GM23338 (cell line): ENCODE data around the gene JOSD1. TPM values are rescaled to one million over a fixed set of nuclear protein-coding genes. Genes with fewer than 3 reads are reported as not detected.

Experiments used
- ATAC-seq: fragments of 200-7000 bp; cut with Tn5 transposase; 3 replicates; pipeline ENCODE4 v1.9.1; 2020
- DNase-seq: peaks from one replicate; pipeline ENCODE4 v3.0.0-alpha.2; 2015; ENCODE audit warnings: low spot score
- H2AFZ ChIP-seq: fragments of 200-600 bp; sonication (generic); 2 replicates; pipeline ENCODE4 v1.8.0; 2016; ENCODE audit warnings: antibody characterized with exemption, mild to moderate bottlenecking, moderate library complexity
- H3F3A ChIP-seq: fragments of 200-600 bp; sonication (generic); replicated peaks from 2 replicates; pipeline ENCODE4 v1.8.0; 2017; ENCODE audit warnings: antibody characterized with exemption, mixed run types, low read depth
- H3K27ac ChIP-seq: fragments of 200-600 bp; sonication (generic); 2 replicates; pipeline ENCODE4 v1.6.1; 2016; ENCODE audit warnings: low read depth
- H3K27me3 ChIP-seq: fragments of 200-600 bp; sonication (generic); 2 replicates; pipeline ENCODE4 v1.8.0; 2016; ENCODE audit warnings: mild to moderate bottlenecking, mixed run types, moderate library complexity; ENCODE audit not compliant: insufficient read depth
- H3K36me3 ChIP-seq: fragments of 200-600 bp; sonication (generic); 2 replicates; pipeline ENCODE4 v1.8.0; 2016; ENCODE audit warnings: mild to moderate bottlenecking; ENCODE audit not compliant: insufficient read depth
- H3K4me1 ChIP-seq: fragments of 200-600 bp; sonication (generic); 2 replicates; pipeline ENCODE4 v1.8.0; 2016; ENCODE audit warnings: mild to moderate bottlenecking, moderate library complexity; ENCODE audit not compliant: insufficient read depth
- H3K4me2 ChIP-seq: fragments of 200-600 bp; sonication (generic); 2 replicates; pipeline ENCODE4 v1.7.1; 2017; ENCODE audit warnings: mixed run types
- H3K4me3 ChIP-seq: fragments of 200-600 bp; sonication (generic); 2 replicates; pipeline ENCODE4 v1.6.1; 2016; ENCODE audit warnings: mixed run types
- H3K79me2 ChIP-seq: fragments of 200-600 bp; sonication (generic); replicated peaks from 2 replicates; pipeline ENCODE4 v1.8.0; 2017; ENCODE audit warnings: mild to moderate bottlenecking; ENCODE audit not compliant: insufficient read depth
- H3K9me2 ChIP-seq: fragments of 200-600 bp; sonication (generic); 2 replicates; pipeline ENCODE4 v1.8.0; 2017; ENCODE audit not compliant: insufficient read depth
- H4K20me1 ChIP-seq: fragments of 200-600 bp; sonication (generic); replicated peaks from 2 replicates; pipeline ENCODE4 v1.8.0; 2017; ENCODE audit warnings: mild to moderate bottlenecking; ENCODE audit not compliant: insufficient read depth
- H3K27ac Mint-ChIP-seq: 2 replicates; pipeline ENCODE4 v1.8.0; 2020; ENCODE audit warnings: inconsistent platforms, mild to moderate bottlenecking, moderate library complexity, mixed read lengths
- H3K27me3 Mint-ChIP-seq: 3 replicates; pipeline ENCODE4 v1.8.0; 2022; ENCODE audit warnings: low read depth, mild to moderate bottlenecking, moderate library complexity, mixed read lengths, inconsistent platforms; ENCODE audit not compliant: insufficient read depth, poor library complexity
- H3K36me3 Mint-ChIP-seq: 3 replicates; pipeline ENCODE4 v1.8.0; 2021; ENCODE audit warnings: low read depth, mild to moderate bottlenecking, inconsistent platforms, moderate library complexity, mixed read lengths
- H3K4me1 Mint-ChIP-seq: 3 replicates; pipeline ENCODE4 v1.8.0; 2020; ENCODE audit warnings: mild to moderate bottlenecking, inconsistent platforms, mixed read lengths
- H3K4me3 Mint-ChIP-seq: 3 replicates; pipeline ENCODE4 v1.8.0; 2021; ENCODE audit warnings: moderate library complexity, mild to moderate bottlenecking, inconsistent platforms, mixed read lengths
- H3K9me3 Mint-ChIP-seq: 3 replicates; pipeline ENCODE4 v1.8.0; 2020; ENCODE audit warnings: moderate library complexity, mild to moderate bottlenecking, inconsistent platforms, mixed read lengths
- CREB1 ChIP-seq: fragments of 250-450 bp; sonication (Bioruptor Pico); IDR thresholded peaks from 2 replicates; pipeline ENCODE4 v1.5.0; 2020; ENCODE audit warnings: low read depth, mild to moderate bottlenecking, moderate library complexity
- CTCF ChIP-seq, 2 experiments: fragments of 200-600 bp in 1 of 2; sonication (generic) in 1 of 2; conservative IDR thresholded peaks; 2 replicates each; pipeline versions ENCODE4 v1.5.1 to v1.6.1; 2016 to 2017; ENCODE audit warnings: antibody characterized with exemption in 2 of 2, low read depth in 2 of 2, mild to moderate bottlenecking in 2 of 2, moderate library complexity in 1 of 2
- EZH2phosphoT487 ChIP-seq: fragments of 200-600 bp; sonication (generic); IDR thresholded peaks from one replicate; pipeline ENCODE4 v1.8.1; 2018; ENCODE audit warnings: antibody characterized with exemption; ENCODE audit not compliant: unreplicated experiment
- JUNB ChIP-seq: IDR thresholded peaks from one replicate; pipeline ENCODE4 v1.6.1; 2016; ENCODE audit warnings: antibody characterized with exemption; ENCODE audit not compliant: unreplicated experiment
- NANOG ChIP-seq: IDR thresholded peaks from 2 replicates; pipeline ENCODE4 v1.6.1; 2016; ENCODE audit warnings: antibody characterized with exemption, borderline replicate concordance
- STAT1 ChIP-seq: IDR thresholded peaks from one replicate; pipeline ENCODE4 v1.6.1; 2016; ENCODE audit warnings: antibody characterized with exemption; ENCODE audit not compliant: unreplicated experiment
- ZNF114 ChIP-seq: fragments of 250-450 bp; sonication (Bioruptor Pico); IDR thresholded peaks from 2 replicates; pipeline ENCODE4 v1.5.0; 2020; ENCODE audit warnings: mild to moderate bottlenecking, moderate library complexity
- ZNF331 ChIP-seq: fragments of 250-450 bp; sonication (Bioruptor Pico); IDR thresholded peaks from 2 replicates; pipeline ENCODE4 v1.5.0; 2020; ENCODE audit warnings: low read depth, mild to moderate bottlenecking, moderate library complexity
- ZNF462 ChIP-seq: fragments of 250-450 bp; sonication (Bioruptor Pico); IDR thresholded peaks from 2 replicates; pipeline ENCODE4 v1.5.0; 2020; ENCODE audit warnings: mild to moderate bottlenecking, moderate library complexity
- polyA plus RNA-seq: library from polyadenylated mRNA; unstranded; fragments of >200 nt; fragmentation: Nextera tagmentation; extraction: Ambion mirVana; gene quantifications from 2 replicates; pipeline ENCODE4 v1.2.1, GENCODE V29; 2016
- total RNA-seq: library from RNA; depleted of rRNA; stranded (reverse); fragments of >200 nt; shearing (Covaris generic); gene quantifications from 2 replicates; pipeline ENCODE4 v1.2.3, GENCODE V29; 2014

Gene JOSD1
- total and polyA plus RNA-seq, 2 experiments from 2014 or later, result 4.6 to 19.7 TPM

DNA sequence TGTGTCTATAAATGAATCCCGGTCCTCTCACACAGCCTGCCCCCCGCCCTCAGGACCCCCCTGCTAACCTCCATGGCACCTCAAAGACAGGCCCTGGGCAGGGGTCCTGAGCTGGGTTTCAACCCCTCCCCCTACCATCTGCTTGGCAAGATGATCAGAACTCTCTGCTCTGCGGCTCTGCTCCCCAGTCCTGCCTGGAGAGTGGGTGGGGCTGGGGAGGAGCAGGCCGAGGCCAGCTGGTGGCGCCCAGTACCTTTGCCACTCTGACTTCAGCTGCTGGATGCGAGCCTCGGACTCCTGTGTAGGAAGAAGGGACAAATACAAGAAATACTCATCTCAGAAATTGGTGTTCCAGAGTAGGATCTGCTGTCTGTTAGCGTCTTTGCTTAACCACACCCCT is 40.0 kb upstream of the JOSD1 start:
- Histone ChIP-seq H4K20me1 (peaks cover 4% of the 10 kb centered on the region; the same call in 1 of the 2 replicates), H3F3A (no peaks in the 10 kb centered on the region), H3K27ac (no peak overlapping the region), H3K27me3 (no peaks in the 10 kb centered on the region), H3K79me2 (no peaks in the 10 kb centered on the region), H3K36me3 (no peaks in the 10 kb centered on the region), H2AFZ (no peak overlapping the region), H3K4me1 (no peaks in the 10 kb centered on the region), H3K4me3 (no peak overlapping the region), H3K4me2 (no peak overlapping the region), H3K9me2 (no peaks in the 10 kb centered on the region)
- no peak for TF ChIP-seq EZH2phosphoT487
- peak in 1 of 2 experiments; percentile 57; a peak in 2 of 4 replicates for TF ChIP-seq CTCF (conservative IDR thresholded peaks at IDR 0.05; ENCODE audit: low read depth in 2 of 2)
- Mint-ChIP-seq H3K36me3 (peaks cover 31% of the 10 kb centered on the region; the same call in 2 of the 3 replicates), H3K4me1 (no peaks in the 10 kb centered on the region; the same call in 1 of the 3 replicates), H3K9me3 (no peaks in the 10 kb centered on the region; the same call in 2 of the 3 replicates), H3K4me3 (no peak overlapping the region), H3K27me3 (peaks cover 16% of the 10 kb centered on the region), H3K27ac (no peak overlapping the region)
- ATAC-seq, result peak; percentile 22
- no peak for DNase-seq

GRCh38 chr22:38740116-38740723 is 39.5 kb upstream of the JOSD1 start:
- Mint-ChIP-seq H3K36me3 (peaks cover 31% of the 10 kb centered on the region; the same call in 2 of the 3 replicates), H3K4me1 (peaks cover under 1% of the 10 kb centered on the region; the same call in 2 of the 3 replicates), H3K9me3 (no peaks in the 10 kb centered on the region; the same call in 2 of the 3 replicates), H3K27ac (no peak overlapping the region), H3K4me3 (no peak overlapping the region), H3K27me3 (peaks cover 14% of the 10 kb centered on the region)
- H3K27me3 ChIP-seq, result no peaks in the 10 kb centered on the region
- no peaks in the 10 kb centered on the region for H3F3A ChIP-seq
- H3K79me2 ChIP-seq, result no peaks in the 10 kb centered on the region
- H4K20me1 ChIP-seq, result peaks cover 4% of the 10 kb centered on the region; the same call in 1 of the 2 replicates
- H3K36me3 ChIP-seq, result no peaks in the 10 kb centered on the region
- H3K4me1 ChIP-seq, result no peaks in the 10 kb centered on the region
- H3K4me3 ChIP-seq, result no peak overlapping the region
- no peak overlapping the region for H3K4me2 ChIP-seq
- H3K9me2 ChIP-seq, result no peaks in the 10 kb centered on the region
- DNase-seq (no peak), ATAC-seq (no peak)
- no peak overlapping the region for H3K27ac ChIP-seq
- no peak overlapping the region for H2AFZ ChIP-seq
- TF ChIP-seq ZNF331 (CRISPR knock-in tag) (no peak), ZNF114 (CRISPR knock-in tag) (no peak), CREB1 (CRISPR knock-in tag) (no peak), JUNB (no peak), EZH2phosphoT487 (no peak), NANOG (no peak), STAT1 (no peak), ZNF462 (CRISPR knock-in tag) (no peak), CTCF (conservative IDR thresholded peaks at IDR 0.05; ENCODE audit: low read depth in 2 of 2) (no peak)
